Large intestine (tissue), 12 donors: ENCODE data around the gene NHERF2. TPM values are rescaled to one million over a fixed set of nuclear protein-coding genes. Genes with fewer than 3 reads are reported as not detected.

Experiments
- DNase-seq, 2 donors: peaks; one replicate each; pipeline versions ENCODE4 v3.0.0 to v3.0.0-alpha.2; 2013
- H3K27ac ChIP-seq: one replicate; pipeline ENCODE4 v1.5.1; 2013; ENCODE audit warnings: low read length
- H3K27me3 ChIP-seq: 2 replicates; pipeline ENCODE4 v1.6.1; 2013; ENCODE audit warnings: low read length; ENCODE audit not compliant: control insufficient read depth, insufficient read depth
- H3K36me3 ChIP-seq: 2 replicates; pipeline ENCODE4 v1.6.1; 2013; ENCODE audit warnings: low read length; ENCODE audit not compliant: control insufficient read depth, insufficient read depth
- H3K4me1 ChIP-seq: one replicate; pipeline ENCODE4 v1.6.1; 2013; ENCODE audit warnings: low read length; ENCODE audit not compliant: control insufficient read depth, insufficient read depth
- H3K4me3 ChIP-seq: one replicate; pipeline ENCODE4 v1.5.1; 2013; ENCODE audit warnings: low read length
- H3K9me3 ChIP-seq: one replicate; pipeline ENCODE4 v1.6.1; 2013; ENCODE audit warnings: mild to moderate bottlenecking, low read depth, low read length, moderate library complexity; ENCODE audit not compliant: control insufficient read depth
- WGBS: methylation state at CpG from one replicate; pipeline ENCODE4 v1.1.5; 2013; ENCODE audit warnings: low lambda C conversion rate; ENCODE audit not compliant: insufficient coverage; 5-methylcytosine and 5-hydroxymethylcytosine counted together
- long read RNA-seq, 11 donors: transcript quantifications; one replicate each; lab custom pipeline, GENCODE V29; 2026
- polyA plus RNA-seq: library from polyadenylated mRNA; unstranded; fragments of 120-200 nt; gene quantifications from one replicate; pipeline ENCODE4 v1.2.1, GENCODE V29; 2013

Gene NHERF2
- polyA plus RNA-seq = 32.3 TPM
- long read RNA-seq, donor 1, transcript SLC9A3R2-201 (7 exons, 2,194 nt) = major isoform, 11 of 13 reads
- long read RNA-seq, donor 1, partial matches to known transcripts = 0 of 13 reads
- long read RNA-seq, donor 1, other reads (novel, unspliced or antisense) = 0 of 13 reads
- long read RNA-seq, donor 2, transcript SLC9A3R2-201 (7 exons, 2,194 nt) = major isoform, 32 of 42 reads
- long read RNA-seq, donor 2, transcript SLC9A3R2-202 (7 exons, 1,564 nt) = minor isoform, 5 of 42 reads
- long read RNA-seq, donor 2, partial matches to known transcripts = 0 of 42 reads
- long read RNA-seq, donor 2, other reads (novel, unspliced or antisense) = 0 of 42 reads
- long read RNA-seq, donor 3 = 0 reads
- long read RNA-seq, donor 4 = 0 reads
- long read RNA-seq, donor 5, transcript SLC9A3R2-201 (7 exons, 2,194 nt) = major isoform, 8 of 10 reads
- long read RNA-seq, donor 5, partial matches to known transcripts = 0 of 10 reads
- long read RNA-seq, donor 5, other reads (novel, unspliced or antisense) = 0 of 10 reads
- long read RNA-seq, donor 6, transcript SLC9A3R2-201 (7 exons, 2,194 nt) = major isoform, 17 of 19 reads
- long read RNA-seq, donor 6, partial matches to known transcripts = 0 of 19 reads
- long read RNA-seq, donor 6, other reads (novel, unspliced or antisense) = 0 of 19 reads
- long read RNA-seq, donor 7, transcript SLC9A3R2-201 (7 exons, 2,194 nt) = major isoform, 13 of 20 reads
- long read RNA-seq, donor 7, partial matches to known transcripts = 6 of 20 reads
- long read RNA-seq, donor 7, other reads (novel, unspliced or antisense) = 0 of 20 reads
- long read RNA-seq, donor 8, transcript SLC9A3R2-201 (7 exons, 2,194 nt) = major isoform, 23 of 35 reads
- long read RNA-seq, donor 8, partial matches to known transcripts = 5 of 35 reads
- long read RNA-seq, donor 8, other reads (novel, unspliced or antisense) = 0 of 35 reads
- long read RNA-seq, donor 9, transcript SLC9A3R2-201 (7 exons, 2,194 nt) = major isoform, 8 of 12 reads
- long read RNA-seq, donor 9, partial matches to known transcripts = 0 of 12 reads
- long read RNA-seq, donor 9, other reads (novel, unspliced or antisense) = 0 of 12 reads
- long read RNA-seq, donor 10, transcript SLC9A3R2-201 (7 exons, 2,194 nt) = major isoform, 14 of 18 reads
- long read RNA-seq, donor 10, partial matches to known transcripts = 0 of 18 reads
- long read RNA-seq, donor 10, other reads (novel, unspliced or antisense) = 0 of 18 reads
- long read RNA-seq, donor 11, transcript SLC9A3R2-201 (7 exons, 2,194 nt) = major isoform, 15 of 24 reads
- long read RNA-seq, donor 11, partial matches to known transcripts = 0 of 24 reads
- long read RNA-seq, donor 11, other reads (novel, unspliced or antisense) = 8 of 24 reads

- no CpG with 5 or more reads among the region's 59 CpGs for WGBS
- H3K27ac ChIP-seq = no peak within 1 kb of the TSS
- peaks cover 23% of the 10 kb centered on the region for H3K27me3 ChIP-seq
- H3K36me3 ChIP-seq = peaks cover 6% of the 10 kb centered on the region
- peak within 1 kb of the TSS; percentile 42 for H3K4me3 ChIP-seq
- H3K9me3 ChIP-seq = no peaks in the 10 kb centered on the region
- H3K4me1 ChIP-seq = peaks cover 22% of the 10 kb centered on the region
- DNase-seq = no peak
Measured at GRCh38 chr16:2026461-2027023, at the start of gene NHERF2. Gene NHERF2 (plus strand): TSS chr16:2026902. CDS start chr16:2027006, 104 bp downstream.

DNA sequence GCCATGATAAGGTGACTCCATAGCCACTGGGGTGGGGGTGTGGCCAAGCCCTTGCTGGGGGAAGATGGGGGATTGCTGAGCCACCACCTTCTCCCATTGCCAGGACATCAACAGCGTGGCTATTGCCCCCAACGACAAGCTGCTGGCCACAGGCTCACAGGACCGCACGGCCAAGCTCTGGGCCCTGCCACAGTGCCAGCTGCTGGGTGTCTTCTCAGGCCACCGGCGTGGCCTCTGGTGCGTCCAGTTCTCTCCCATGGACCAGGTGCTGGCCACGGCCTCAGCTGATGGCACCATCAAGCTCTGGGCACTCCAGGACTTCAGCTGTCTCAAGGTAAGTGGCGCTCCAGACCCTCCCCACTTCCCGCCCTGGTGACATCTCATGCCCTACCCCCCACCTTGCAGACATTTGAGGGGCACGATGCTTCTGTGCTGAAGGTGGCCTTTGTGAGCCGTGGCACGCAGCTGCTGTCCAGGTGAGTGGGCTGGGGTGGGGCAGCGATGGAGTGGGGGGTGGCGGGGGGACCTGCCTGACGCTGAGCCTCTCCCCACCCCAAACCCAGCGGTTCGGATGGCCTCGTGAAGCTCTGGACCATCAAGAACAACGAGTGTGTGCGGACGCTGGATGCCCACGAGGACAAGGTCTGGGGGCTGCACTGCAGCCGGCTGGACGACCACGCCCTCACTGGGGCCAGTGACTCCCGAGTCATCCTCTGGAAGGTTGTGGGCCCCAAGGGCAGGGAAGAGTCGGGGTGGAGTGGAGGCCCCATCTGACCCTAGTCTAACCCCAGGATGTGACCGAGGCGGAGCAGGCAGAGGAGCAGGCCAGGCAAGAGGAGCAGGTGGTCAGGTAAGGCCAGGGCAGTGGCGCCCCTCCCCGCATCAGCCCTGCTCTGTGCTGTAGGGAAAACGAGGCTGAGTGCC, 49.5 kb upstream of the NHERF2 start:
- Histone ChIP-seq H3K36me3 (peaks cover 43% of the 10 kb centered on the region), H3K4me1 (peaks cover 44% of the 10 kb centered on the region)
- WGBS = no CpG with 5 or more reads among the region's 33 CpGs

GRCh38 chr16:1977875-1978268, 48.8 kb upstream of the NHERF2 start:
- peaks cover 12% of the 10 kb centered on the region for H3K9me3 ChIP-seq
- no peak for DNase-seq
- no peak overlapping the region for H3K27ac ChIP-seq
- H3K4me1 ChIP-seq = peaks cover 46% of the 10 kb centered on the region
- no CpG with 5 or more reads among the region's 18 CpGs for whole genome bisulfite sequencing
- H3K27me3 ChIP-seq = peaks cover 41% of the 10 kb centered on the region
- H3K4me3 ChIP-seq = no peak overlapping the region
- H3K36me3 ChIP-seq = peaks cover 43% of the 10 kb centered on the region

More for the DNA sequence above, 49.5 kb upstream of the NHERF2 start:
- DNase-seq = no peak
- H3K9me3 ChIP-seq = peaks cover 12% of the 10 kb centered on the region
- H3K4me3 ChIP-seq = no peak overlapping the region
- no peak overlapping the region for H3K27ac ChIP-seq
- H3K27me3 ChIP-seq = peaks cover 34% of the 10 kb centered on the region

GRCh38 chr16:1978476-1979120, 48.1 kb upstream of the NHERF2 start:
- H3K4me3 ChIP-seq = peak overlapping the region; percentile 21
- peaks cover 12% of the 10 kb centered on the region for H3K9me3 ChIP-seq
- DNase-seq = no peak
- WGBS = no CpG with 5 or more reads among the region's 37 CpGs
- peaks cover 43% of the 10 kb centered on the region for H3K36me3 ChIP-seq
- H3K27me3 ChIP-seq = peaks cover 45% of the 10 kb centered on the region
- H3K27ac ChIP-seq = no peak overlapping the region
- peaks cover 46% of the 10 kb centered on the region for H3K4me1 ChIP-seq

- WGBS = no CpG with 5 or more reads among the region's 70 CpGs
- H3K27ac ChIP-seq = peak overlapping the region; percentile 4
- DNase-seq = peak; percentile 85 to 91
- H3K36me3 ChIP-seq = peaks cover 39% of the 10 kb centered on the region
- H3K27me3 ChIP-seq = peaks cover 45% of the 10 kb centered on the region
- H3K4me1 ChIP-seq = peaks cover 46% of the 10 kb centered on the region
- peak overlapping the region; percentile 26 for H3K4me3 ChIP-seq
- H3K9me3 ChIP-seq = peaks cover 12% of the 10 kb centered on the region
Measured at GRCh38 chr16:1979271-1980029, 47.3 kb upstream of the NHERF2 start.

- H3K4me3 ChIP-seq = peak overlapping the region; percentile 26
- WGBS = no CpG with 5 or more reads among the region's 53 CpGs
- H3K27ac ChIP-seq = no peak overlapping the region
- peaks cover 45% of the 10 kb centered on the region for H3K27me3 ChIP-seq
- peaks cover 50% of the 10 kb centered on the region for H3K4me1 ChIP-seq
- peaks cover 12% of the 10 kb centered on the region for H3K9me3 ChIP-seq
- peaks cover 33% of the 10 kb centered on the region for H3K36me3 ChIP-seq
- peak in 1 of 2 donors; percentile 48 for DNase-seq
Measured at GRCh38 chr16:1980030-1980769, 46.5 kb upstream of the NHERF2 start.

DNA sequence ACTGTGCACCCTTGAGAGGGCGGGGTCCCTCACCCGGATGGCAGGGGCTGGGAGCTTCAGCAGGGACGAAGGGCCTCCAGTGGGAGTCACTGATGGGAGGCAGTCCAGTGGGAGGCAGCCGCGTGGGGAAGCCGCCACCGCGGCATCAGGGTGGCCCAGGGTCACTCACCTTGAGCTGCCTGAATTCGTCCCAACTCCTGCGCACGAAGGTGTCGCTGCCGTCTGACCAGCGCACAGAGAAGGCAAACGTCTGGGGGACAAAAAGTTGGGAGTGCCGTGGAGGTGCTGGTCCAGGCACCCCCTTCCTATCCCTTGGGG, 46.0 kb upstream of the NHERF2 start:
- H3K27me3 ChIP-seq = peaks cover 45% of the 10 kb centered on the region
- H3K4me1 ChIP-seq = peaks cover 56% of the 10 kb centered on the region
- no peak overlapping the region for H3K4me3 ChIP-seq
- H3K9me3 ChIP-seq = peaks cover 12% of the 10 kb centered on the region
- H3K27ac ChIP-seq = no peak overlapping the region
- WGBS = no CpG with 5 or more reads among the region's 16 CpGs
- H3K36me3 ChIP-seq = peaks cover 33% of the 10 kb centered on the region
- DNase-seq = no peak

GRCh38 chr16:1981398-1981836, 45.3 kb upstream of the NHERF2 start, which contains the start of gene NOXO1:
Gene NOXO1 (minus strand): TSS chr16:1981469. CDS start chr16:1981179, 290 bp downstream.
- DNase-seq = peak in 1 of 2 donors; percentile 58
- WGBS = no CpG with 5 or more reads among the region's 6 CpGs
- Histone ChIP-seq H3K4me3 (no peak within 1 kb of the TSS), H3K9me3 (peaks cover 12% of the 10 kb centered on the region), H3K27ac (no peak within 1 kb of the TSS), H3K27me3 (peaks cover 45% of the 10 kb centered on the region), H3K4me1 (peaks cover 63% of the 10 kb centered on the region), H3K36me3 (peaks cover 33% of the 10 kb centered on the region)
